ENCODE results near the gene BBX. TPM values are rescaled to one million over a fixed set of nuclear protein-coding genes. Genes with fewer than 3 reads are reported as not detected.
A peak's percentile ranks its signal among the peaks of the same experiment; 100 is the strongest.

Gene BBX
- total RNA-seq, 1 experiment from 2014 or later = 66.8 TPM

GRCh38 chr3:107542665-107543064 lies 19.9 kb downstream of the BBX start:
- no peaks in the 10 kb centered on the region for H3K9me3 ChIP-seq (ENCODE audit: low read length)
- H3K9ac ChIP-seq (ENCODE audit: low read length) = no peak overlapping the region
- H3K4me1 ChIP-seq (ENCODE audit: insufficient read depth, low read length) = no peaks in the 10 kb centered on the region
- DNase-seq (no peak), ATAC-seq (no peak)
- no peaks in the 10 kb centered on the region for H3K36me3 ChIP-seq (ENCODE audit: low read depth, low read length)
- H3K4me3 ChIP-seq (ENCODE audit: low read length) = no peak overlapping the region
- intact Hi-C loops (cut with micrococcal nuclease) = no loop called here
- no peaks in the 10 kb centered on the region for H3K27me3 ChIP-seq (ENCODE audit: low read length)
- H3K4me2 ChIP-seq (ENCODE audit: low read length) = no peak overlapping the region
- H4K20me1 ChIP-seq (ENCODE audit: low read length) = no peaks in the 10 kb centered on the region
- POLR2A ChIA-PET (ENCODE audit: unreplicated experiment) = interaction anchor here (0.7 kb wide), 1 partner anchor 93 kb away, joined by 6 read pairs; no protein-coding TSS in a partner anchor
- no TSS peak for BruUV-seq (replicated peaks)
- no peaks in the 10 kb centered on the region for H3F3A ChIP-seq (ENCODE audit: low read length, unreplicated experiment)
- no peaks in the 10 kb centered on the region for H3K79me2 ChIP-seq (ENCODE audit: low read length)
- no peak overlapping the region for H2AFZ ChIP-seq (ENCODE audit: low read length)
- CTCF ChIA-PET = interaction anchor here (0.6 kb wide), 1 partner anchor 75 kb away, joined by 5 read pairs; no protein-coding TSS in a partner anchor
- H3K27ac ChIP-seq (ENCODE audit: low read length) = no peak overlapping the region
- no peak for TF ChIP-seq EZH2 (IDR thresholded peaks at IDR 0.05; ENCODE audit: low read length, unreplicated experiment)
- H3K9me2 ChIP-seq (replicated peaks; ENCODE audit: low read length) = no peaks in the 10 kb centered on the region

- intact Hi-C loops (cut with micrococcal nuclease) = no loop called here
- CTCF ChIA-PET = no interaction called here
- ATAC-seq = no peak
These were observed 20.9 kb downstream of the BBX start for GRCh38 chr3:107543666-107544065.

GRCh38 chr3:107545680-107546120 lies 22.9 kb downstream of the BBX start:
- DNase-seq (no peak), ATAC-seq (0 out of 2 replicates have a peak, but pooled peaks have one; percentile 33)
- H2AFZ ChIP-seq (ENCODE audit: low read length) = no peak overlapping the region
- no peaks in the 10 kb centered on the region for H3K9me2 ChIP-seq (replicated peaks; ENCODE audit: low read length)
- H3K79me2 ChIP-seq (ENCODE audit: low read length) = no peaks in the 10 kb centered on the region
- no peaks in the 10 kb centered on the region for H3K36me3 ChIP-seq (ENCODE audit: low read depth, low read length)
- H3K9me3 ChIP-seq (ENCODE audit: low read length) = no peaks in the 10 kb centered on the region
- TF ChIP-seq CTCF (conservative IDR thresholded peaks at IDR 0.05; ENCODE audit: low read depth, low read length) = no peak
- no peak overlapping the region for H3K27ac ChIP-seq (ENCODE audit: low read length)
- no peak overlapping the region for H3K9ac ChIP-seq (ENCODE audit: low read length)
- H3K4me2 ChIP-seq (ENCODE audit: low read length) = no peak overlapping the region
- no peak overlapping the region for H3K4me3 ChIP-seq (ENCODE audit: low read length)
- H3K4me1 ChIP-seq (ENCODE audit: insufficient read depth, low read length) = no peaks in the 10 kb centered on the region
- ChIA-PET CTCF (interaction anchor here (0.6 kb wide), 1 partner anchor 310 kb away, joined by 3 read pairs; no protein-coding TSS in a partner anchor), POLR2A (ENCODE audit: unreplicated experiment) (no interaction called here)
- no peaks in the 10 kb centered on the region for H3F3A ChIP-seq (ENCODE audit: low read length, unreplicated experiment)
- no peaks in the 10 kb centered on the region for H3K27me3 ChIP-seq (ENCODE audit: low read length)
- no peaks in the 10 kb centered on the region for H4K20me1 ChIP-seq (ENCODE audit: low read length)
- no TSS peak for BruUV-seq (replicated peaks)
- intact Hi-C loops (cut with micrococcal nuclease) = no loop called here

More at GRCh38 chr3:107543666-107544065, 20.9 kb downstream of the BBX start:
- BruUV-seq (replicated peaks) = no TSS peak
- Histone ChIP-seq H3K4me2 (ENCODE audit: low read length) (no peak overlapping the region), H3F3A (ENCODE audit: low read length, unreplicated experiment) (no peaks in the 10 kb centered on the region), H3K4me1 (ENCODE audit: insufficient read depth, low read length) (no peaks in the 10 kb centered on the region), H3K36me3 (ENCODE audit: low read depth, low read length) (no peaks in the 10 kb centered on the region), H2AFZ (ENCODE audit: low read length) (no peak overlapping the region), H3K9me2 (replicated peaks; ENCODE audit: low read length) (no peaks in the 10 kb centered on the region), H3K79me2 (ENCODE audit: low read length) (no peaks in the 10 kb centered on the region), H3K9me3 (ENCODE audit: low read length) (no peaks in the 10 kb centered on the region), H3K27ac (ENCODE audit: low read length) (no peak overlapping the region), H3K9ac (ENCODE audit: low read length) (no peak overlapping the region), H3K27me3 (ENCODE audit: low read length) (no peaks in the 10 kb centered on the region), H4K20me1 (ENCODE audit: low read length) (no peaks in the 10 kb centered on the region), H3K4me3 (ENCODE audit: low read length) (no peak overlapping the region)
- peak; percentile 22 for DNase-seq
- TF ChIP-seq CTCF (conservative IDR thresholded peaks at IDR 0.05; ENCODE audit: low read depth, low read length) = peak; percentile 63
- TF ChIP-seq EZH2phosphoT487 (IDR thresholded peaks at IDR 0.05; ENCODE audit: borderline replicate concordance, low read length) = no peak
- TF ChIP-seq EZH2 (IDR thresholded peaks at IDR 0.05; ENCODE audit: low read length, unreplicated experiment) = no peak
- POLR2A ChIA-PET (ENCODE audit: unreplicated experiment) = no interaction called here
